ENCODE results near the gene GEMIN2.

GRCh38 chr14:39069923-39070322 lies 44.2 kb upstream of the GEMIN2 start:
- TF ChIP-seq POLR2A (IDR thresholded peaks at IDR 0.05) = no peak
- TF ChIP-seq, protein P1, sequence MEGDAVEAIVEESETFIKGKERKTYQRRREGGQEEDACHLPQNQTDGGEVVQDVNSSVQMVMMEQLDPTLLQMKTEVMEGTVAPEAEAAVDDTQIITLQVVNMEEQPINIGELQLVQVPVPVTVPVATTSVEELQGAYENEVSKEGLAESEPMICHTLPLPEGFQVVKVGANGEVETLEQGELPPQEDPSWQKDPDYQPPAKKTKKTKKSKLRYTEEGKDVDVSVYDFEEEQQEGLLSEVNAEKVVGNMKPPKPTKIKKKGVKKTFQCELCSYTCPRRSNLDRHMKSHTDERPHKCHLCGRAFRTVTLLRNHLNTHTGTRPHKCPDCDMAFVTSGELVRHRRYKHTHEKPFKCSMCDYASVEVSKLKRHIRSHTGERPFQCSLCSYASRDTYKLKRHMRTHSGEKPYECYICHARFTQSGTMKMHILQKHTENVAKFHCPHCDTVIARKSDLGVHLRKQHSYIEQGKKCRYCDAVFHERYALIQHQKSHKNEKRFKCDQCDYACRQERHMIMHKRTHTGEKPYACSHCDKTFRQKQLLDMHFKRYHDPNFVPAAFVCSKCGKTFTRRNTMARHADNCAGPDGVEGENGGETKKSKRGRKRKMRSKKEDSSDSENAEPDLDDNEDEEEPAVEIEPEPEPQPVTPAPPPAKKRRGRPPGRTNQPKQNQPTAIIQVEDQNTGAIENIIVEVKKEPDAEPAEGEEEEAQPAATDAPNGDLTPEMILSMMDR (IDR thresholded peaks at IDR 0.05) = no peak

Measured in heart left ventricle (tissue), 13 donors.